SJSA1 (cell line): ENCODE measurements around the gene AP5B1. TPM values are rescaled to one million over a fixed set of nuclear protein-coding genes. Genes with fewer than 3 reads are reported as not detected.

ENCODE experiments used
- total RNA-seq: library from RNA; depleted of rRNA; stranded (reverse); fragments of >200 nt; shearing (Covaris generic); gene quantifications from 2 replicates; pipeline ENCODE4 v1.2.3, GENCODE V29; 2014; rRNA removed

Gene AP5B1
- total RNA-seq, 1 experiment from 2014 or later, result 30.4 TPM

Other genes starting within 250 kb of the AP5B1 start
- 22.9 and 52.0 TPM in 2 replicates for gene LTBP3, start 222.6 kb downstream of the AP5B1 start, total RNA-seq
- gene ZNRD2, start 210.5 kb downstream of the AP5B1 start, total RNA-seq, result 109 and 111 TPM in 2 replicates
- 35.1 and 64.9 TPM in 2 replicates for gene FAM89B, start 208.4 kb downstream of the AP5B1 start, total RNA-seq
- gene EHBP1L1, start 204.9 kb downstream of the AP5B1 start, total RNA-seq, result 103 and 107 TPM in 2 replicates
- gene KCNK7, start 185.2 kb downstream of the AP5B1 start, total RNA-seq, result 0.13 TPM in 1 of 2 replicates, not detected in the other
- gene MAP3K11, start 166.8 kb downstream of the AP5B1 start, total RNA-seq, result 37.9 and 55.8 TPM in 2 replicates
- gene PCNX3, start 165.2 kb downstream of the AP5B1 start, total RNA-seq, result 27.5 and 39.7 TPM in 2 replicates
- 48.0 and 56.1 TPM in 2 replicates for gene SIPA1, start 142.9 kb downstream of the AP5B1 start, total RNA-seq
- gene RELA, start 118.1 kb downstream of the AP5B1 start, total RNA-seq, result 51.7 and 63.3 TPM in 2 replicates
- gene KAT5, start 68.7 kb downstream of the AP5B1 start, total RNA-seq, result 90.5 and 119 TPM in 2 replicates
- 168 and 170 TPM in 2 replicates for gene RNASEH2C, start 60.2 kb downstream of the AP5B1 start, total RNA-seq
- not detected in 2 replicates for gene OVOL1, start 6.1 kb upstream of the AP5B1 start, total RNA-seq
- 0.16 TPM in 1 of 2 replicates, not detected in the other for gene SNX32, start 53.0 kb upstream of the AP5B1 start, total RNA-seq
- gene CFL1, start 77.2 kb upstream of the AP5B1 start, total RNA-seq, result 4,273 and 4,722 TPM in 2 replicates
- gene MUS81, start 79.5 kb upstream of the AP5B1 start, total RNA-seq, result 121 and 130 TPM in 2 replicates
- gene EFEMP2, start 91.8 kb upstream of the AP5B1 start, total RNA-seq, result 120 and 194 TPM in 2 replicates
- gene CTSW, start 98.9 kb upstream of the AP5B1 start, total RNA-seq, result 1.9 TPM in 1 of 2 replicates, not detected in the other
- gene FIBP, start 107.5 kb upstream of the AP5B1 start, total RNA-seq, result 295 and 309 TPM in 2 replicates
- gene CCDC85B, start 109.7 kb upstream of the AP5B1 start, total RNA-seq, result 94.0 and 160 TPM in 2 replicates
- 72.1 and 97.5 TPM in 2 replicates for gene FOSL1, start 119.4 kb upstream of the AP5B1 start, total RNA-seq
- 25.0 and 44.8 TPM in 2 replicates for gene C11orf68, start 138.1 kb upstream of the AP5B1 start, total RNA-seq
- gene DRAP1, start 138.4 kb upstream of the AP5B1 start, total RNA-seq, result 463 and 527 TPM in 2 replicates
- gene TSGA10IP, start 164.5 kb upstream of the AP5B1 start, total RNA-seq, result not detected in 2 replicates
- 172 and 186 TPM in 2 replicates for gene SART1, start 180.8 kb upstream of the AP5B1 start, total RNA-seq
- 84.3 and 93.2 TPM in 2 replicates for gene EIF1AD, start 221.2 kb upstream of the AP5B1 start, total RNA-seq
- 116 and 140 TPM in 2 replicates for gene BANF1, start 221.5 kb upstream of the AP5B1 start, total RNA-seq
- not detected in 2 replicates for gene CST6, start 231.0 kb upstream of the AP5B1 start, total RNA-seq
- 0.50 and 1.4 TPM in 2 replicates for gene CATSPER1, start 245.5 kb upstream of the AP5B1 start, total RNA-seq